ENCODE measurements around the gene CRYZ. TPM values are rescaled to one million over a fixed set of nuclear protein-coding genes. Genes with fewer than 3 reads are reported as not detected.

The CRYZ gene
- total RNA-seq, 1 donor = 35.1 TPM

DNA sequence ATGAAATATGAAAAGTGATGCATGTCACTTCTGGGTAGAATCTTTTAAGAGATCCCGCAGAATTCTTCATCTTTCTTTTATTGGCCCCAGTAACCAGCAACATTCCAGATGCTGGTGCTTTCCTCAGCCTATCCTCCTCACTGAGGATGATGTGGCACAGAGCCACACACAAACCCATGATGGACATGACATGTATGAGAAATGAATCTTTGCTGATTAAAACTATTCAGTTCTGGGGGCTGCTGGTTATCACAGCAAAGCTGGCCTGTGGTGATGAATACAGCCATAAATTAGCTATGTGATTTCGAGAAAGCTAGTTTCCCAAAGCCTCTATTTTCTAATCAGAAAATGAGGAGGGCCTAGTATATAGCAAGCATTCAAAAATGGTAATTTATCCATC is 51.0 kb downstream of the CRYZ start:
- Histone ChIP-seq H3K27ac (ENCODE audit: low read depth, low read length) (no peak overlapping the region), H3K27me3 (ENCODE audit: insufficient read depth, low read length) (no peaks in the 10 kb centered on the region), H4K20me1 (ENCODE audit: insufficient read depth, low read length) (no peaks in the 10 kb centered on the region), H3K36me3 (ENCODE audit: insufficient read depth, low read length) (no peaks in the 10 kb centered on the region), H3K79me2 (ENCODE audit: insufficient read depth, low read length) (no peaks in the 10 kb centered on the region), H3K4me3 (ENCODE audit: insufficient read depth, low read length) (no peak overlapping the region), H3K4me1 (ENCODE audit: insufficient read depth, low read length) (no peaks in the 10 kb centered on the region), H3K4me2 (ENCODE audit: insufficient read depth, low read length) (no peak overlapping the region), H2AFZ (ENCODE audit: low read length) (no peak overlapping the region), H3K9me3 (ENCODE audit: low read depth, low read length) (no peaks in the 10 kb centered on the region)
- TF ChIP-seq, protein P1, sequence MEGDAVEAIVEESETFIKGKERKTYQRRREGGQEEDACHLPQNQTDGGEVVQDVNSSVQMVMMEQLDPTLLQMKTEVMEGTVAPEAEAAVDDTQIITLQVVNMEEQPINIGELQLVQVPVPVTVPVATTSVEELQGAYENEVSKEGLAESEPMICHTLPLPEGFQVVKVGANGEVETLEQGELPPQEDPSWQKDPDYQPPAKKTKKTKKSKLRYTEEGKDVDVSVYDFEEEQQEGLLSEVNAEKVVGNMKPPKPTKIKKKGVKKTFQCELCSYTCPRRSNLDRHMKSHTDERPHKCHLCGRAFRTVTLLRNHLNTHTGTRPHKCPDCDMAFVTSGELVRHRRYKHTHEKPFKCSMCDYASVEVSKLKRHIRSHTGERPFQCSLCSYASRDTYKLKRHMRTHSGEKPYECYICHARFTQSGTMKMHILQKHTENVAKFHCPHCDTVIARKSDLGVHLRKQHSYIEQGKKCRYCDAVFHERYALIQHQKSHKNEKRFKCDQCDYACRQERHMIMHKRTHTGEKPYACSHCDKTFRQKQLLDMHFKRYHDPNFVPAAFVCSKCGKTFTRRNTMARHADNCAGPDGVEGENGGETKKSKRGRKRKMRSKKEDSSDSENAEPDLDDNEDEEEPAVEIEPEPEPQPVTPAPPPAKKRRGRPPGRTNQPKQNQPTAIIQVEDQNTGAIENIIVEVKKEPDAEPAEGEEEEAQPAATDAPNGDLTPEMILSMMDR (IDR thresholded peaks at IDR 0.05; ENCODE audit: extremely low read depth, low read depth, low read length) = no peak
- DNase-seq (ENCODE audit: insufficient read length, low spot score, missing footprints) = no peak

- no peaks in the 10 kb centered on the region for H4K20me1 ChIP-seq (ENCODE audit: insufficient read depth, low read length)
- TF ChIP-seq, protein P1 (IDR thresholded peaks at IDR 0.05; ENCODE audit: extremely low read depth, low read depth, low read length) = no peak
- no peaks in the 10 kb centered on the region for H3K9me3 ChIP-seq (ENCODE audit: low read depth, low read length)
- H3K27me3 ChIP-seq (ENCODE audit: insufficient read depth, low read length) = no peaks in the 10 kb centered on the region
- no peaks in the 10 kb centered on the region for H3K79me2 ChIP-seq (ENCODE audit: insufficient read depth, low read length)
- no peaks in the 10 kb centered on the region for H3K36me3 ChIP-seq (ENCODE audit: insufficient read depth, low read length)
- no peak for DNase-seq (ENCODE audit: insufficient read length, low spot score, missing footprints)
- H3K27ac ChIP-seq (ENCODE audit: low read depth, low read length) = no peak overlapping the region
- H3K4me1 ChIP-seq (ENCODE audit: insufficient read depth, low read length) = no peaks in the 10 kb centered on the region
- no peak overlapping the region for H3K4me3 ChIP-seq (ENCODE audit: insufficient read depth, low read length)
- no peak overlapping the region for H3K4me2 ChIP-seq (ENCODE audit: insufficient read depth, low read length)
- no peak overlapping the region for H2AFZ ChIP-seq (ENCODE audit: low read length)
Observed at GRCh38 chr1:74681449-74681848, 51.4 kb downstream of the CRYZ start.

DNA sequence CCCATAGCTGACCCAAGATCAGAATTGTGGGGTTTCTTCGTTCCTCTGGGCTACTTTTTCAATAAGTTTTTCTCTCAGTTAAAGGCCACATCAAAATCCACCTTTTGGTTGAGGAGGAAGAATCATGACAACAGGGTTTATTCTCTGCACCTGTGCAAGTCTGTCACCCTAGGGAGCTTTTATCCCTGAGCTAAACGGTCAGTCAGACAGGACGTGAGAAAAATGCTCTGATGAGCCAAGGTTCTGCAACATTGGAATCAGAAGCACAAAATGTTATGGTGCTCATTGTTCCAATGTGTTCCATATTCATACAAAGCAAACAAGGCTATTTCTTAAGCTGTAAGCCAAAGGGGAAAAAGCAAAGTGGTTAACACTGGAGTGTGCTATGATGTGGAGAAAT is 51.8 kb downstream of the CRYZ start:
- Histone ChIP-seq H3K27ac (ENCODE audit: low read depth, low read length) (no peak overlapping the region), H3K9me3 (ENCODE audit: low read depth, low read length) (no peaks in the 10 kb centered on the region), H4K20me1 (ENCODE audit: insufficient read depth, low read length) (no peaks in the 10 kb centered on the region), H3K4me3 (ENCODE audit: insufficient read depth, low read length) (no peak overlapping the region), H3K36me3 (ENCODE audit: insufficient read depth, low read length) (no peaks in the 10 kb centered on the region), H3K4me1 (ENCODE audit: insufficient read depth, low read length) (no peaks in the 10 kb centered on the region), H3K4me2 (ENCODE audit: insufficient read depth, low read length) (no peak overlapping the region), H2AFZ (ENCODE audit: low read length) (no peak overlapping the region), H3K27me3 (ENCODE audit: insufficient read depth, low read length) (no peaks in the 10 kb centered on the region), H3K79me2 (ENCODE audit: insufficient read depth, low read length) (no peaks in the 10 kb centered on the region)
- TF ChIP-seq, protein P1 (IDR thresholded peaks at IDR 0.05; ENCODE audit: extremely low read depth, low read depth, low read length) = no peak
- DNase-seq (ENCODE audit: insufficient read length, low spot score, missing footprints) = no peak

DNA sequence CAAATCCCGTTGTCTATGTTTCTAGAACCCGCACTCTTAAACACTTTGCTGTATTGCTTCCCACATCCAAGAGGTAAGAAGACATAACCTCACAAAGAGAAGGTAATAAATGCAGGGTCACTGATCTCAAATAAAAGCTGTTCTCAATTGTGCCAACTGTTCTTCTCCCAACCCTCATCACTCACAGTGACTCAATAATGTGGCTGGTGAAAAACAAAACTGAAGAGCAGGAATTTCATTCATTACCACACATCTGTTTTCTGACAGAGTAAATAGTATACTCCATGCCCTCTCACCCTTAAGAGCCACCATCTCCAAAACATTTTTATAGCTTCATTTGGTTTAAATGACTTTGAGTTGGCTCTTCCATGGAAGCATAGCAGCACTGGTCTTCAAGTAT is 53.0 kb downstream of the CRYZ start:
- H3K27ac ChIP-seq (ENCODE audit: low read depth, low read length) = no peak overlapping the region
- H2AFZ ChIP-seq (ENCODE audit: low read length) = no peak overlapping the region
- H3K79me2 ChIP-seq (ENCODE audit: insufficient read depth, low read length) = no peaks in the 10 kb centered on the region
- H3K4me2 ChIP-seq (ENCODE audit: insufficient read depth, low read length) = no peak overlapping the region
- H3K9me3 ChIP-seq (ENCODE audit: low read depth, low read length) = no peaks in the 10 kb centered on the region
- no peaks in the 10 kb centered on the region for H4K20me1 ChIP-seq (ENCODE audit: insufficient read depth, low read length)
- TF ChIP-seq, protein P1 (IDR thresholded peaks at IDR 0.05; ENCODE audit: extremely low read depth, low read depth, low read length) = no peak
- no peak for DNase-seq (ENCODE audit: insufficient read length, low spot score, missing footprints)
- H3K4me3 ChIP-seq (ENCODE audit: insufficient read depth, low read length) = no peak overlapping the region
- H3K36me3 ChIP-seq (ENCODE audit: insufficient read depth, low read length) = no peaks in the 10 kb centered on the region
- H3K4me1 ChIP-seq (ENCODE audit: insufficient read depth, low read length) = no peaks in the 10 kb centered on the region
- no peaks in the 10 kb centered on the region for H3K27me3 ChIP-seq (ENCODE audit: insufficient read depth, low read length)
